ENCODE results near the gene TOR2A.

GRCh38 chr9:127686461-127687393 lies 48.4 kb downstream of the TOR2A start:
- TF ChIP-seq CTCF (IDR thresholded peaks at IDR 0.05) (no peak), POLR2A (IDR thresholded peaks at IDR 0.05) (no peak)

Data from ovary (tissue), 3 donors.